HG02571 (cell line): ENCODE data around the gene HLCS.

Experiments
- ATAC-seq: cut with Tn5 transposase; IDR thresholded peaks from one replicate; pipeline ENCODE4 v1.9.1; 2021; ENCODE audit warnings: mild to moderate bottlenecking, moderate library complexity; ENCODE audit not compliant: unreplicated experiment

HLCS gene

DNA sequence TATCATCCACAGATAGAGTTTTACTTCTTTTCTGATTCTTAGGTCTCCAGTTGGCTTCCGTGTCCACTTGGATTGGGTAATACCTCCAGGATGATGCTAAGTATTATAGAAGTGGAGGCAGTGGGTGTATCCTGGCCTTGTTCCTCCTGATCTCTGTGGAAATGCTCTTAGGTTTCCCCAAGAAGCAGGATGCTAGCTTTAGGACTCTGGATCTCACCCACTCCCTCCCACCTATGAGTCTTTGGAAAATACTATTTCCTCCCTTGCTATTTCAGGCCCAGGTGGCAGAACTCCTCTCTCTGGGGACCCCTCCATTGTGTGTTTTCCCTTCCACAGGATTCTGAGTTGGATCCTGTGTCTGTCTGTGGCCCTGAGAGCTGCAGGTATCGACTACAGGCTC, 180.9 kb downstream of the HLCS start:
- ATAC-seq, result no peak

DNA sequence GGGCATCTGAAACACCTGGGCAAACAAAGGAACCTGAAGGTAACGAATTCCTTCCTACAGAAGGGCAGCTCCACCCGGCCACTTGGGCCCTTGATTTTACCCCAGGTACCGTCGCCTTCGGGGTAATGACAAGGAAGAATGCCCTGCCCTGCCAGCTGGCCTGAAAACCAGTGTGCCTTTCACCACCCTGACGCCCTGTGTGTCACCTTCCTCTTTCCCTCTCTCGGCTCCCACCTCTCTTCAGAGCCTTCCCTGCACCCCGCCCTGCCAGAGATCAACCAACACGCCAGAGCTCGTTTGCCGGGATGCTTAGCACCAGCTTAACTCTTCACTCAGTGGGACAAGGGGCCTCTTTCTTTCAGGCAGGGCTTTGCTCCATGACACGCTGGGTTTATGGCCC, 181.5 kb downstream of the HLCS start:
- no peak for ATAC-seq

DNA sequence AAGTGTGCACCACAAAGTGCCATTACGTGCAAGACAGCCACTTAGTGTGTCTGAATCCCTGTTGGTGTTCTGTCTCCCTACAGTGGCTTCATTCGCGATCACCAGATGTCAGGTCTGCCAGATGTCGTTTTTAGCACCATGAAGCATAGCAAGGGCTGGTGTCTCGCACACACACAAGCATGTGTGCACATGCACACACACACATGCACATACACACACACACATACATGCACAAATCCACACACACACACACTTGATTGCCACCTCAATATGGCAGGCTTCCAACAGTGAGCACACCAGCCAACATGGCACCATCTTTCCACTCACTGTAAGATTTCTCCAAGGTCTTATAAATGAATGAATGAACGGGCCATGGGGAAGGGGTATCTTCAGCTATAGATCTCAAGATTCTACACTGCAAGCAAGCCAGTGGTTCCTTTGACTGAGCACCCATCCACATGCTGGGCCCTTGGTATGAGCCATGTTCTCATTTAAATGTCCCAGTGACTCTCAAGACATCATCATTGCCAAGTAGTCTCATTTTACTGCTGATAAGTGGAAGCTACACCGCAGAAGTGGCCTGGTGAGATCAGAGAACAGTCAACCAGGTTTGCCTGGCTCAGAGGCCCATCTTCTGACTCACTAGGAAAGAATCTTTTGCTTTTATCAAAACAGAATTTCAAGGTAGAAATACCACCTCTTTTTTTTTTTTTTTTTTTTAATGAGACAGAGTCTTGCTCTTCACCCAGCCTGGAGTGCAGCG, 182.7 kb downstream of the HLCS start:
- ATAC-seq, result no peak

DNA sequence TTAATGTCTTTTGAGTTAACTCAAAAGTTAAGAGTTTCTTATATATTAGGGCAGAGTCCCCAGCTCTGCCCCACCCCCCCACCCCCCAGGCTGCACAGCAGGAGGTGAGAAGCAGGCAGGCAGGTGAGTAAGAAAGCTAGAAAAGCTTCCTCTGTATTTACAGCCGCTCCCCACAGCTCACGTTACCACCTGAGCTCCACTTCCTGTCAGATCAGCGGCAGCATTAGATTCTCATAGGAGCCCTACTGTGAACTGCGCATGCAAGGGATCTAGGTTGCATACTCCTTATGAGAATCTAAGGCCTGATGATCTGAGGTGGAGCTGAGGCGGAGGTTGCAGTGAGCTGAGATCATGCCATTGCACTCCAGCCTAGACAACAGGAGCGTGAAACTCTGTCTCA, 185.6 kb downstream of the HLCS start:
- ATAC-seq, result no peak

DNA sequence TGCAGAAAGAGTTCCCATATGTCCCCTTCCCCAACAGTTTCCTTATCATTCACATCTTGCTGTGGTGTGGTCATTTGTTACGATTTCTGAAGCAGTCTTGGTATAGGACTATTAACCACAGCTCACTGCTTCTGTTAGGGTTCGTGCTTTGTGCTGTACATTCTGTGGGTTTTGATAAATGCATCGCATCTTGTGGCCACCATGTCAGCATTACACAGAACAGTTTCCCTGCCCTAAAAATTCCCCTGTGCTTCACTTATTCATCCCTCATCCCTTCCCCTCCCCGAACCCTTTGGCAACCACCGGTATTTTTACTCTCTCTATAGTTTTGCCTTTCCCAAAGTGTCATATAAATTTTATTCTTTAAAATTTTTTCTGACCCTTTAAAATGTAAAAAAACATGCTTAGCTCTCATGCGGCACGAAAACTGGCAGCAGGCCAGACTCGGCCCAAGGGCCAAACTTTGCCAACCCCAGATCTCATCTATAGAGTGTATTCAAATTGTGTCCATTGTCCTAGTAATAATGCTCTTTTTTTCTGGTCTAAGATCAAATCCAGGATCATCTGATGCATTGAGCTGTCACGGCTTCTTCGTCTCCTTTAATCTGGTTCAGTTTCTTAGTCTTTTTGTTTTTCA, 189.4 kb downstream of the HLCS start:
- ATAC-seq, result no peak

DNA sequence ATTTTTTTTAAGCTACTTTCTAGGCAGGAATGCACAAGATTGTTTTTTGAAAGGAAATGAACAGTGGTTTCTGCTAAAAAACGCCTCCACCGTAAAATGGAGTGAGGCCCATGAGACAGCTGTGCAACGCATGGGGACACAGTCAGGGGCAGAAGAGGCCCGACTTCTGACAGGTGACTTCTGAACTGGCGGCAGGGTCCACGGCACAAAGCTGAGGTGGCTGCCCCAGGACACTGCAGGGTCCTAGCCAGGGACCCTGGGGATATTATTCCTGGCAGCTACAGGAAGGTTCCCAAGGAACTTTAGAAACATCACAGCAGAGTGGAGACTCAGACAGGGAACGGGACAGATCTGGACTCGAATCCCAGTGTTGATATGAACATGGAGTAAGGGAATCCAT, 192.5 kb downstream of the HLCS start:
- ATAC-seq, result no peak

DNA sequence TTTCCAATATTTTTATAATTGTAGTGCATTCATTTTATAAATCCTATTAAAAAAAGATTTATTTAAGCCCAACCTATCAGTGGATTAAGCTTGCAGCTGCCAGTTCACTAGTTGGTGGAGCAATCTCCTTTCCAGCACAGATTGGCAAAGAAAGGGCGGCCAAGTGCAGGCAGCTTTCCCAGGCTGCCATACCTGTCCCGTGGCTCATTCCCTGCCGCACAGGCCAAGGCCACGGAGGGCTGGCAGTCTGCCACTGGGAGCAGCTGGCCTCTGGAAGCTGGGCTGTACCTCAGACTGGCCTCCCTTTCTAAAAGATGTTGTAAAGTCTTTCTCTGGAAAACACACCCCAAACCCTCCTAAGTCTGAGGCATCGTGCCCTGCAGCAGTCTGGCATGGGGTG, 193.4 kb downstream of the HLCS start:
- no peak for ATAC-seq

DNA sequence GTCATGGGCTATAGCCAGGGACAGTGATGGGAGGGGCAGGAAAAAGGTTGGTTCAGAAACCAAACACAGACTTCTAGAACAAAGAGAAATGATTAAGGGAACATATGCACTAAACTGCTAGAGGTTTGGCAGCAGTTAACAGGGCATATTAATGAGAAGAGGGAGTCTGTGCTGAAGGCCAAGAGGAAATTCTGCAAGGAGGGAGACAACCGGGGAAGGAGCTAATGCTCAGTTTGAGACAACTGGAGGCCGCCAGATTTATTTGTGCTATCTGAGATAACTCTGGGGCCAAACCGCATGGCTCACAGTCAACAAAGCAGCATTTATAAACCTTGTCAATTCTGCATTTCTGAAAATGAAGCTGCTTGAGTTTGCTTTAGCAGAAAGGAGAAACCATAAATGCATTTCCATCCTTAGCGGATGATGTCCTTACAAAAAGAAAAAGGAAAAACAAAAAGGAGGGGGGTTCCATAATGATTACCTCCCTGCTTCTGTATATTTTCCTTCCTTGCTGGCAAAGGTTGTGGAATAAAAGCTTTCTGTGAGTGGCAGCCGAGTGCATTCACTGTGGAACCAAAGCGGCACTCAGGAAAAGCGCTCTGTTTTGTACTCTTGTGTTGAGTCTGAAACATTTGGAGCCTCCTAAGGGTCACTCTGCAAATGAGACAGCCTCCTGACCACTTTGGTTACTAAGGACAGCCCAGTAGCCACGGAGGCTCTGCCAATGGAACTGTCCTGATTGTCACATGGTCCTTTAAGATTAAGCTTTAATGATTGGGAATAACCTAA, 197.2 kb downstream of the HLCS start:
- no peak for ATAC-seq

DNA sequence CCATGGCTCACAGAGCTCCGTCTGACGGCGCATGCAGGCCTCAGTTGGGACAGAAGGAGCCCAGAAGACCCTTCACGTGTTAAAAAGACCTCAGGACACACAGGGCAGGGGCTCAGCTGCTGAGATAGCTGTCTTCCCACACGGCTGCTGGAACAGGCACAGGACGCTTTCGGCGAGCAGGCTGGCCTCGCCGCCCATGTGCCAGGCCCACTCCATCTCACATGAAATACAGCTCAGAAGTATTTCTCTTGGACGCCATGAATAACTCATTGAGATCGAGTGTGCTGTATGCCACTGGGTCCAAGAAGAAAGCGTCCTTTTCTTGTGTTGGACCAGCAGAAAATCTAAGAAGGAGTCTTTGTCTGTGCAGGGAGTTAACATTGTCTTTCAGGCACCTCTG, 198.0 kb downstream of the HLCS start:
- no peak for ATAC-seq

DNA sequence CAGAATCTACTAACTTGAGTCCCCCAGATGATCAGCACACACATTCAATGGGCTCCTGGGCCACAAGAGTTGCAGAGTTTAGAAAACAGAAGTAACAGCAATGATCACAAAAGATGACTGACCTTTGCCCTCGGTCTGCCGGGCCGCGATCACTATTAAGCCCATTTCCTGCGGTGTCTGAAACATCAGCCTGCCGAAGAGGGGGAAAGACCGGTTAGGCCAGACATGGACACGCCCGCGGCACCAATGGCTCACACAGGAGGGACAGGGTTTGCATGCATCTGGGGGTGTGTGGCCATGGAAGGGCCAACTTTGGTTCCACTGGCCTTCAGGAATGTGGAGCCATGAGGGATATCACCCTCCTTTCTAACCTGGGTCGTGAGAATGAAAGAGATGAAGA, 199.4 kb downstream of the HLCS start:
- no peak for ATAC-seq

DNA sequence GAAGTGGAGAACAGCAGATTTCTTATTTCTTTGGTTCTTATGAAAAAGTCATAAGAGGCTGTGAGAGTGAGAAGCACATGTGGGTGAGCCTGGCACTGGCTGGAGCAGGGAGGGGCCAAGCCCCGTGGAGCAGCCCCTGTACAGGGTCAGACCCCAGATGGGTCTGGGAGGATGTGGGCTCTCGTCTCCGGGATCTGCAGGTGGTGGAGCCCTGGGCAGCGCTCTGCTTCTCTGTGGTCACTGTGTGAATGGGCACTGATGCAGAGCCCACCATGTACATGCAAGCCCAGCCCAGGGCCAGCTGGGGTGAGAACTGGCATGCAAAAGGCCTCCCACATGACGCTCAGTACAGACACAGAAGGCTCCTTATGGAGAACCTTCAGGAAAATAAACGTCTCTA, 200.0 kb downstream of the HLCS start:
- no peak for ATAC-seq

DNA sequence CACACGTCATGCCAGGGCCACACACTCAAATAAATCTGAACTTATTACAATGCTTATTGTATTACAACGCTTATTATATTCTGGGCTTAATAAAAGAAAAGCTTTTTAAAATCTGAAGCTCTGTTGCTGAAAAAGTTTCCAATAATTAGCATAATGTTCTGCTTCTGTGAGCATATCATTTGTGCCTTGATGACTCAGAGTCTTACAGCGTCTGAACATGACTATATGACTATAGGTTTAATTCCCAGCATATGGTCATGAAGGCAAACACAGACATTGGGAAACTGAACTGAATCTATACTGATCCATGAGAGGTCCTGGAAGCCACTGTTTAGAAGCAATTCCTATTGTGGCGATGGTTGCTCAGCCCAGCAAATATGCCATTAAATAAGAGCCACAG, 201.2 kb downstream of the HLCS start:
- no peak for ATAC-seq

DNA sequence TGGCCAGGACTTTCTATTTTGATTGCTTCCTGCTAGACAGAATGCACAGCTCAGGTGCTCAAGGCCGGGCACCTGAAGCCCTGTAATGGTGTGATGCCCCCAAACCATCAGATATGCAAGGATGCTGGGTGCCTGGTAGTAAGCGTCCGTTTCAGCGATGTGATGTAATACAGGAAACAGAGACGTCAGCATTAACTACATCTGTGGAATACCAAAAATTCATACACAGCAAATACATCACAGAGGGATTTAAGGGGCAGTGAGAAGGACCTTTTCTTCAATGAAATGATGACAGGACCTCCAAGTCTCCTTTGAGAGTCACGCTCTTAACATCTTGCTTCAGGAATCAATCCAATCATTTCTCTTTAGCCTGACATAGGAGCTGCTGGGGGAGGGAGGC, 203.2 kb downstream of the HLCS start:
- ATAC-seq, result no peak

DNA sequence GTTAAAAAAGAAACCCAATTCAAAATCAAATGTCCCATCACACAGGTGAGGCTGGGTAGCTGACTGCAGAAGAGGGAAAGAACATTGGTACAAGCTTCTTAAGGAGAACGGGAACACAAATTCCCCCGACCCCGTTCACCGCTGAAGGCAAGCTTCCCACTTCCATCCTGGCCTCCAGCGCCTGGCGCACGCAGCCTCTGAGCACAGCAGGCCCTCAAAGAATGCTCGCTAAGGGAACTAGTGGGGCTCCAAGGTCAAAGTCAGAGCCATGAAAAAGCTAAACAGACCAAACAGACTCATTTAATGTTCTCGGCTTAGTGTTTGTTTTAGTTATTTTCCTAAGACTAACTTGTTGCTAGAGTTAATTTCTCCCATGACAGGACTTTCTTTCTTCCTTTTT, 203.8 kb downstream of the HLCS start:
- ATAC-seq, result no peak

DNA sequence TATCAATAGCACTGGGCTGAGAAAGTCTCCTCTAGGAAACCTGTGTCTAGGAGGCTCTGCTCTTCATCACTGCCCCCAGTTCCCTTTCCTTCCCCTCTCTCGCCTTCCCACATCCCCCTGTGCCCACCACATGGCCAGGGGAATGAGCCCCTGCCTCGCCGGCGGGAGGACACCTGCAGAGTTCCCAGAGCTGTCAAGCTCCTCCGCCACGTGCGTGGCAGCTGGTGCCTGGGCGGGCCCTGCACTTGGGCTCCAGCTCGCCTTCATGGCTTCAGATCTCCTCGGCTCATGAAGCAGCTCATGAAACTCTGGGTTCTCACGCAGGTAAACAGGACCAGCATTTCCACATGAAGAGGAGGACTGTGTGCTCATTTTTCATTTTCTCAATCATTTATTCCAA, 204.8 kb downstream of the HLCS start:
- no peak for ATAC-seq

DNA sequence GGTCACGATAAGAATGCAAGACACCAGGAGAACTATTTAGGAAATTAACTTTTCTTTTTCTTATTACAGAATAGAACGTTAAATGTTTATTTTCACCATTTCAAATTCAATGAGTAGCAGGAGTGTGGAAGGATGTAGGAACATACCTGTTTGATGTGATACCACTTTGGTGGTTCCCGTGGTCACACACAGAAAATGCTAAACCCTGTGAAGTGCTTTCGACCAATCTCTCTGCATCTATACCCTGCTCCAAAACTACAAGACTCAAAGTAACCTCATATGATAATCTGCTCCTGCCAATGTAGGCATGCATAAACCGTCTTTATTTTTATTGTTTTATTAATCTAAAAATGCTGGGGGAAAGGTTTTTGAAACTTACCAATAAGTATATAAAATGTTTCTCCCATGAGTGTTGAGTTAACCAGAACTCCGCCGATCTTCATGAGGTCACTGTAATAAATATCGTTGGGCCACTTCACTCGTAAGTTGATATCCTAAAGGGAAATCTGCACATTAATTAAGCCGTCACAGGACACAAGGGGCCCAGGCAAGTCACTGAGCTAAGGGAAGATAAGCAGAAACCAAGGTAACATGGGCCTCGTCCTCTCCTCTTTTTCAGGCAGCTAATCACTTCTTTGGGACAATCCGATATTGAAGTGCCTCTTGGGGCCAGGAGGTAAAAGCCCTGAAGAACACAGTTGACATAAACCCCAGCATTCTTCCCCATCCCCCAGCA, 207.0 kb downstream of the HLCS start:
- ATAC-seq, result no peak

DNA sequence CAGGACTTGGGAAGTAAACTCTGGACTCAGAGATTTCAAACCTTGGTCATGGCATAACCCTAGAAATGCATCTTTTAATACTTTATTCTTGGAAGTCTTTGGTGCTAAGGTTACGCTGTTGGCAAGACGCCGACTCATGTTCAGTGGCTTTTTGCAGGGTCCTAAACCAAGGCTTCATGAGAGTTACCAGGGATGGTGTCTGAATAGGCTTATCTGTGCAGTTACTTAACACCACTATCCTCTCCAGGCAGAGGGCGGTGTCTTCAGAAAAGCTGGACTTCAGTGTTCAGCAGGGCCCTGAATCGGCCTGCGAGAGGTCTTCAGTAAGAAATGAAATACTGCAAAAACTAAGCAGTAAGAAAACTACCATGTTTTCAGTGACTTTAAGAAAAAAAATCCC, 209.3 kb downstream of the HLCS start:
- ATAC-seq, result no peak

DNA sequence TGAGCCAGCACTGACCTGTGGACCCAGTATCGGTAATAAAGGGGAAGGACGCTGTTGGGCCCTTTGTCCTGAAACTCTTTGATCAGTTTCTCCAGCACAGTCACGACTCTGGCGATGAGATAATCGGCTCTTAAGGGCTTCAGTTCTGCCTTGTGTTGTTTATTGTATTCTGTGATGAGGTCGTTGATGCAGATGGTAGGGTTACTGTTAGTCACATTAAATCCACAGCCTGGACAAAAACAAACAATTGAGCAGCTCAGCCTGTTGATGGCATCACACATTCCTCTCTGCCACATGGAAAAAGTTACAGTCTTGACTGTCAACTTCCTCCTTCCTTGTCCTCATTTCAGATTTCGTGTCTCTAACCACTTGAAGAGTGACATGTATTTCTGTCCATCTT, 209.9 kb downstream of the HLCS start:
- ATAC-seq, result no peak

DNA sequence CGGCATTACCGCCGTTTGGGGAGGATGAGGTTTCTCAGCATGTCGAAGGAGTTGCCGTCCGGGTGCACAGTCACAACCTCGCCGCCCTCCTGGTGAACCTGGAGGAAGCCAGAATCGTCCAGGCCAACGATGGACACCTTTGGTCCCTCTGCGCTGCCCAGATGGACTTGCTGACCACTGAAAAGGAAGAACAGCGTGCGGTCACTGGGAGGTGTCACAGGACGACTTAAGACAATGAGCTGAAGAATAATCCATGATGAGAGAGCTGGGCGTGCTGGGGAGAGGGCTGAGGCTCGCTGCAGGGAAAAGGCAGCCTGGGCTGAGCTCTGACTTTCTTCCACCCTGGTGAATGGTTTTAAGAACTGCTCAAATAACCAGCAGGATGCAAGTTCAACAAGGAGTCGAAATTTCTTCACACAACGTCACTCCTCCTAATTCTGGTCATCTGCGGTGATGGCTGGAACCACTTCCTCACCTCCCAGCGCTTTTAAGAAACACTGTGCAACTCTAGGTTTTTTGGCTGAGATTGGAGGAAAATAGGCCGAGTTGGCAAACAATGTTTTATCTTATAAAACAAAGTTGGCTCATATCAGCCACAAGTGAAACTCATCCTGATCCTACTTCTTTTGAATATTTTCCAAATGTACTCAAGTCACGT, 212.1 kb downstream of the HLCS start:
- no peak for ATAC-seq

DNA sequence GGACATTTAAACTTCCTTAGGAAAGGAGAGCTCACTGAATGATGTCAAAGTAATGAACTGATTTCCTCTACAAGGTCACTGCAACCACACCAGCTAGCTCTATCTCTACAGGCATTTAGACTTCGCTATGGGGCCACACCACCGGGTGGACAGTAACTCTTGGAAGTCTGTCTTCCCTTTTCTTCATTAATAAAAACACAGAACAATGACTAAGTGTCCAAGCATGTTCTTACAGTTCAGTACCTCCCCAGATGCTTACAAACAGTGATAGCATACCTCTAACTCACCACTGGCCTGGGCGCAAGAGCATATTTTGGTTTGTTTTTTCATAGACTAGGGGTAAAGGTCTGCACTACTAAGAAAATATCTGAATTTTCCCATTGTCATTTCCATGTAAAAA, 212.9 kb downstream of the HLCS start:
- ATAC-seq, result no peak

DNA sequence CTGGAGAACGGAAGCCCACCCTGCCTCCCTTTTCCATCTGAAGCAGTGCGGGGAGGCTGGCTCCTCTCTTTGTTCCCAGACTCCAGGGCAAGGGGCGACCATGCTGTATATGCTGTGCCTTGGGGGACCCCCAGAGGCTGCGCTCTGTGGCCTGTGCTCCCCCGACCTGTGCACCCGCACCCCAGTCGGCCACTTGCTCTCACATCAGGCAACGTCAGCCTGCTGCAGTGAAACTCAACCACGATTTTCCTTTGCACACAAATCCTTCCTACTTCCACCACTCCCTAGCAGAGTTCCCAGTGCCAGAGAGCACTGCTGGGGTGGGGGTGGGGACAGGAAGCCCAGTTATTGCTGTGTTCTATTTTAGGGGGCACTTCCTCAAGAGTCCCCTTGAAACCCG, 215.1 kb downstream of the HLCS start:
- ATAC-seq, result no peak
